GM12873 (cell line): Measurements from ENCODE around the gene HAUS2.

ENCODE experiments used
- CTCF ChIP-seq: IDR thresholded peaks from 2 replicates; pipeline ENCODE4 v1.5.1; 2012; ENCODE audit warnings: low read depth, mild to moderate bottlenecking, moderate library complexity, low read length, control low read depth; ENCODE audit not compliant: insufficient read depth; ENCODE audit errors: missing control alignments

Gene HAUS2

GRCh38 chr15:42577514-42578031 lies 28.9 kb downstream of the HAUS2 start:
- TF ChIP-seq CTCF, result no peak

- TF ChIP-seq CTCF, result no peak
These were observed 30.4 kb downstream of the HAUS2 start for GRCh38 chr15:42578984-42579537.

- TF ChIP-seq CTCF, result no peak
These were observed 32.7 kb downstream of the HAUS2 start for GRCh38 chr15:42581272-42581730.

GRCh38 chr15:42582569-42583375 lies 34.1 kb downstream of the HAUS2 start:
- TF ChIP-seq CTCF, result no peak

- TF ChIP-seq CTCF, result no peak
These were observed 35.6 kb downstream of the HAUS2 start for GRCh38 chr15:42584031-42584765.

- no peak for TF ChIP-seq CTCF
These were observed 42.1 kb downstream of the HAUS2 start for GRCh38 chr15:42590619-42591237.
